Activated CD8-positive, alpha-beta T cell treated with anti-CD3 and anti-CD28 coated beads, Interleukin-2, amount 10 ng/mL, durations not matched to agents 7 days and 5 days (primary cell): Measurements from ENCODE around the gene COL17A1. TPM values are rescaled to one million over a fixed set of nuclear protein-coding genes. Genes with fewer than 3 reads are reported as not detected.

ENCODE experiments used
- ATAC-seq: fragments of 150-1000 bp; cut with Tn5 transposase; one replicate; pipeline ENCODE4 v1.10.0; 2021; ENCODE audit warnings: moderate library complexity
- CTCF ChIA-PET: fragments of 350-600 bp; sonication (Branson Sonifier 250); formaldehyde crosslinking; loops from one replicate; lab custom pipeline; 2021; ENCODE audit warnings: antibody characterized with exemption; lab: Charles Lee
- POLR2A ChIA-PET: fragments of 350-600 bp; sonication (Branson Sonifier 250); formaldehyde crosslinking; loops from one replicate; lab custom pipeline; 2021; ENCODE audit warnings: antibody characterized with exemption; lab: Charles Lee
- DNase-seq: peaks from one replicate; pipeline ENCODE4 v3.0.0-alpha.2; 2020
- H3K27ac Mint-ChIP-seq: one replicate; pipeline ENCODE4 v1.8.0; 2021; ENCODE audit warnings: mild to moderate bottlenecking, mixed read lengths
- H3K27me3 Mint-ChIP-seq: one replicate; pipeline ENCODE4 v1.8.0; 2021; ENCODE audit warnings: low read depth, mixed read lengths
- H3K36me3 Mint-ChIP-seq: one replicate; pipeline ENCODE4 v1.8.0; 2021; ENCODE audit warnings: low read depth, mixed read lengths
- H3K4me1 Mint-ChIP-seq: one replicate; pipeline ENCODE4 v1.8.0; 2021; ENCODE audit warnings: low read depth, mixed read lengths
- H3K4me3 Mint-ChIP-seq: one replicate; pipeline ENCODE4 v1.8.0; 2021; ENCODE audit warnings: mild to moderate bottlenecking, mixed read lengths
- H3K9me3 Mint-ChIP-seq: one replicate; pipeline ENCODE4 v1.8.0; 2022; ENCODE audit warnings: mixed read lengths; ENCODE audit not compliant: insufficient read depth
- total RNA-seq, 2 experiments: library from RNA; stranded (reverse); gene quantifications; one replicate each; pipeline ENCODE4 v1.2.3, GENCODE V29; 2021

COL17A1 gene
- total RNA-seq, 2 experiments from 2014 or later, result not detected

- ATAC-seq, result no peak
- Mint-ChIP-seq H3K27ac (no peak overlapping the region), H3K36me3 (peaks cover 17% of the 10 kb centered on the region), H3K4me3 (no peak overlapping the region), H3K27me3 (no peaks in the 10 kb centered on the region), H3K9me3 (no peaks in the 10 kb centered on the region), H3K4me1 (no peaks in the 10 kb centered on the region)
- ChIA-PET POLR2A (no interaction called here), CTCF (interaction anchor here (1.4 to 1.5 kb wide), 2 partner anchors 16 to 29 kb away, joined by 4 to 5 read pairs; no protein-coding TSS in a partner anchor)
- DNase-seq, result no peak
Observed at GRCh38 chr10:104011904-104012303, 73.8 kb downstream of the COL17A1 start.

GRCh38 chr10:104005172-104005863, 80.4 kb downstream of the COL17A1 start:
- no peak for ATAC-seq
- H3K4me1 Mint-ChIP-seq, result no peaks in the 10 kb centered on the region
- POLR2A ChIA-PET, result no interaction called here
- H3K9me3 Mint-ChIP-seq, result no peaks in the 10 kb centered on the region
- peaks cover 45% of the 10 kb centered on the region for H3K36me3 Mint-ChIP-seq
- no peaks in the 10 kb centered on the region for H3K27me3 Mint-ChIP-seq
- peak overlapping the region; percentile 51 for H3K27ac Mint-ChIP-seq
- CTCF ChIA-PET, result interaction anchor here (0.8 to 2.5 kb wide), 6 partner anchors 9 to 117 kb away, joined by 3 to 7 read pairs (median 4); partner anchors contain the start of gene SFR1
- DNase-seq, result no peak
- no peak overlapping the region for H3K4me3 Mint-ChIP-seq

- Mint-ChIP-seq H3K27ac (no peak overlapping the region), H3K27me3 (no peaks in the 10 kb centered on the region), H3K4me3 (no peak overlapping the region), H3K9me3 (no peaks in the 10 kb centered on the region), H3K4me1 (no peaks in the 10 kb centered on the region), H3K36me3 (peaks cover 48% of the 10 kb centered on the region)
- POLR2A ChIA-PET, result no interaction called here
- CTCF ChIA-PET, result interaction anchor here (1.1 kb wide), 1 partner anchor 115 kb away, joined by 3 read pairs; no protein-coding TSS in a partner anchor
- no peak for ATAC-seq
- DNase-seq, result no peak
Observed at GRCh38 chr10:104002911-104003310, 82.8 kb downstream of the COL17A1 start.

GRCh38 chr10:103998805-103999204, 86.9 kb downstream of the COL17A1 start:
- ChIA-PET POLR2A (no interaction called here), CTCF (interaction anchor here (1.0 to 1.8 kb wide), 5 partner anchors 9 to 122 kb away, joined by 3 to 5 read pairs (median 4); no protein-coding TSS in a partner anchor)
- Mint-ChIP-seq H3K27ac (no peak overlapping the region), H3K9me3 (no peaks in the 10 kb centered on the region), H3K36me3 (peaks cover 58% of the 10 kb centered on the region), H3K27me3 (no peaks in the 10 kb centered on the region), H3K4me3 (no peak overlapping the region), H3K4me1 (peaks cover 8% of the 10 kb centered on the region)
- no peak for ATAC-seq
- DNase-seq, result no peak

- CTCF ChIA-PET, result interaction anchor here (1.1 kb wide), 1 partner anchor 107 kb away, joined by 3 read pairs; no protein-coding TSS in a partner anchor
Observed at GRCh38 chr10:103995134-103995533, 90.5 kb downstream of the COL17A1 start.

GRCh38 chr10:103991393-103992128, 94.1 kb downstream of the COL17A1 start:
- H3K27me3 Mint-ChIP-seq, result no peaks in the 10 kb centered on the region
- no peaks in the 10 kb centered on the region for H3K9me3 Mint-ChIP-seq
- POLR2A ChIA-PET, result interaction anchor here (0.6 kb wide), 1 partner anchor 326 kb away, joined by 7 read pairs; no protein-coding TSS in a partner anchor
- peaks cover 11% of the 10 kb centered on the region for H3K4me1 Mint-ChIP-seq
- H3K36me3 Mint-ChIP-seq, result peaks cover 25% of the 10 kb centered on the region
- CTCF ChIA-PET, result interaction anchor here (1.2 to 1.4 kb wide), 3 partner anchors 8 to 130 kb away, joined by 3 to 5 read pairs (median 5); partner anchors contain the start of gene SFR1
- H3K4me3 Mint-ChIP-seq, result no peak overlapping the region
- ATAC-seq, result no peak
- H3K27ac Mint-ChIP-seq, result no peak overlapping the region
- DNase-seq, result no peak

More at GRCh38 chr10:103995134-103995533, 90.5 kb downstream of the COL17A1 start:
- Mint-ChIP-seq H3K27ac (no peak overlapping the region), H3K36me3 (peaks cover 44% of the 10 kb centered on the region), H3K4me3 (no peak overlapping the region), H3K27me3 (no peaks in the 10 kb centered on the region), H3K4me1 (peaks cover 9% of the 10 kb centered on the region), H3K9me3 (no peaks in the 10 kb centered on the region)
- ATAC-seq, result no peak
- POLR2A ChIA-PET, result interaction anchor here (1.3 to 1.5 kb wide), 2 partner anchors 12 to 127 kb away, joined by 3 to 6 read pairs; partner anchors contain the start of gene SFR1
- no peak for DNase-seq

GRCh38 chr10:103990531-103990930, 95.1 kb downstream of the COL17A1 start:
- Mint-ChIP-seq H3K4me1 (peaks cover 15% of the 10 kb centered on the region), H3K9me3 (no peaks in the 10 kb centered on the region), H3K27ac (no peak overlapping the region), H3K27me3 (no peaks in the 10 kb centered on the region), H3K4me3 (no peak overlapping the region), H3K36me3 (peaks cover 19% of the 10 kb centered on the region)
- POLR2A ChIA-PET, result no interaction called here
- ATAC-seq (no peak), DNase-seq (no peak)
- CTCF ChIA-PET, result interaction anchor here (1.2 kb wide), 1 partner anchor 15 kb away, joined by 3 read pairs; no protein-coding TSS in a partner anchor

- ChIA-PET CTCF (interaction anchor here (1.2 kb wide), 1 partner anchor 16 kb away, joined by 3 read pairs; no protein-coding TSS in a partner anchor), POLR2A (no interaction called here)
- Mint-ChIP-seq H3K9me3 (no peaks in the 10 kb centered on the region), H3K4me1 (peaks cover 18% of the 10 kb centered on the region), H3K4me3 (no peak overlapping the region), H3K36me3 (peaks cover 18% of the 10 kb centered on the region), H3K27me3 (no peaks in the 10 kb centered on the region), H3K27ac (no peak overlapping the region)
- DNase-seq (no peak), ATAC-seq (no peak)
Observed at GRCh38 chr10:103990121-103990520, 95.6 kb downstream of the COL17A1 start.

GRCh38 chr10:103986360-103986759, 99.3 kb downstream of the COL17A1 start:
- Mint-ChIP-seq H3K36me3 (peaks cover 7% of the 10 kb centered on the region), H3K4me3 (no peak overlapping the region), H3K27ac (no peak overlapping the region), H3K4me1 (peaks cover 50% of the 10 kb centered on the region), H3K9me3 (no peaks in the 10 kb centered on the region), H3K27me3 (no peaks in the 10 kb centered on the region)
- ChIA-PET POLR2A (interaction anchor here (0.8 to 1.1 kb wide), 2 partner anchors 19 to 136 kb away, joined by 3 read pairs; partner anchors contain the start of gene SFR1), CTCF (interaction anchor here (1.1 kb wide), 1 partner anchor 12 kb away, joined by 3 read pairs; no protein-coding TSS in a partner anchor)
- DNase-seq (no peak), ATAC-seq (peak; percentile 28)

GRCh38 chr10:103985726-103986125, 100.0 kb downstream of the COL17A1 start:
- no peaks in the 10 kb centered on the region for H3K9me3 Mint-ChIP-seq
- POLR2A ChIA-PET, result no interaction called here

GRCh38 chr10:103983367-103983911, 102.2 kb downstream of the COL17A1 start:
- ChIA-PET POLR2A (interaction anchor here (0.6 to 1.8 kb wide), 8 partner anchors 12 to 138 kb away, joined by 3 to 6 read pairs (median 4); partner anchors contain the start of gene SFR1), CTCF (interaction anchor here (0.7 to 1.8 kb wide), 19 partner anchors 9 to 138 kb away, joined by 3 to 9 read pairs (median 4); partner anchors contain the start of gene SLK)
- peak overlapping the region; percentile 56 for H3K4me3 Mint-ChIP-seq
- H3K36me3 Mint-ChIP-seq, result peaks cover 11% of the 10 kb centered on the region
- H3K27ac Mint-ChIP-seq, result peak overlapping the region; percentile 88
- H3K27me3 Mint-ChIP-seq, result no peaks in the 10 kb centered on the region
- ATAC-seq (peak; percentile 96), DNase-seq (peak; percentile 37)
- peaks cover 59% of the 10 kb centered on the region for H3K4me1 Mint-ChIP-seq
- no peaks in the 10 kb centered on the region for H3K9me3 Mint-ChIP-seq

More at GRCh38 chr10:103985726-103986125, 100.0 kb downstream of the COL17A1 start:
- Mint-ChIP-seq H3K4me1 (peaks cover 56% of the 10 kb centered on the region), H3K27me3 (no peaks in the 10 kb centered on the region), H3K4me3 (no peak overlapping the region), H3K36me3 (peaks cover 8% of the 10 kb centered on the region), H3K27ac (no peak overlapping the region)
- DNase-seq (no peak), ATAC-seq (no peak)
- CTCF ChIA-PET, result interaction anchor here (1.1 kb wide), 1 partner anchor 13 kb away, joined by 3 read pairs; no protein-coding TSS in a partner anchor
